Vagina (tissue), 2 donors: Measurements from ENCODE around the gene APLP2.

Experiments used
- CTCF ChIP-seq, 3 experiments: fragments of 450-650 bp in 2 of 3; fragments of 200-600 bp in 1 of 3; sonication (generic) in 1 of 3; IDR thresholded peaks; one replicate each; pipeline ENCODE4 v1.5.1; 2017 to 2019; ENCODE audit warnings: antibody characterized with exemption in 3 of 3, mild to moderate bottlenecking in 2 of 3, moderate library complexity in 2 of 3
- POLR2A ChIP-seq, 2 donors: fragments of 450-650 bp; IDR thresholded peaks; one replicate each; pipeline ENCODE4 v1.6.1; 2017; ENCODE audit warnings: antibody characterized with exemption in 2 of 2, mild to moderate bottlenecking in 2 of 2, moderate library complexity in 2 of 2

DNA sequence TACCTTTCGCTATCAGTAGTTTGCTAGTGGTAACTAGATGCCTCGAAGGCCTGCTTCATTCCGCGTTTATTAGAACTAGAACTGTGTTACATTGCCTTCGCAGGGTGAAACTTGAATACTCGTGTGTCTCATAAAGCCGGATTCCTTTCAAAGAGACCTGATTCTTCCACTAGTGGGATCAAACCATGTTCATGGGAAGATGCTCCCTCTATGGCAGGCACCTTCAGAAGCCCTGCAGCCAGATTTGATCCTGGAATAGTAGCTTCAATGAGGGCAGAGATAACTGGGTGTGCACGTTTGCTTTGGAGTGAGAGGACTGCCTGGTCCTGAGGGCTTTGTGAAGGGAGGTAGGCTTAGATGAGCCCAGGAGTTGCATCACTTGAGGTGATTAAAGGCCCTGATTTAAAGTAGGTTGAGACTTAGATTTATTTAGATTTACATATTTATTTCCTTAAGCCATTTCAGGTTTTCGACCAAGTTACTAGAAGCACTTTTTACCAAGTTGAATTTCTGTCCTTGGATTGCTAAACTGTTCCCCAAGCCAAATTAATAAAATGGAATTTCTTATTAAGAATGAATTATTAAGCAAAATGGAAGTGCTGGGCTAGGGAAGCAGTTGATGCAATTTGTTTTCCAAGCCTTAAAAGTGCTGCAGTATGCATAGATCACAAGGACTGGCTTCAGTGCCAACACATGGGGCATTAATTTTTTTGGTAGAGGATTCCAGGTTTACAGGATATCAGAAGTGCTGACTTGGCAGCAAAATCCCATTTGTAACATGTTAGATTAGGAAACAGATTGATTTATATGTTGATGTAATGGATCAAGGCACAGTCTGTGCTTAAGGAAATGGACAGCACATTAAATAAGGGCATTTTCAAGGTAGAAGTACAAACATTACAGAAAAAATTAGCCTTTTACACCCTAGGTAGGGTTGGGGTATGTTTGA is 32.9 kb downstream of the APLP2 start:
- TF ChIP-seq POLR2A (IDR thresholded peaks at IDR 0.05) (no peak), CTCF (IDR thresholded peaks at IDR 0.05) (no peak)
